Measurements from ENCODE around the gene SF3A2.

Gene SF3A2

DNA sequence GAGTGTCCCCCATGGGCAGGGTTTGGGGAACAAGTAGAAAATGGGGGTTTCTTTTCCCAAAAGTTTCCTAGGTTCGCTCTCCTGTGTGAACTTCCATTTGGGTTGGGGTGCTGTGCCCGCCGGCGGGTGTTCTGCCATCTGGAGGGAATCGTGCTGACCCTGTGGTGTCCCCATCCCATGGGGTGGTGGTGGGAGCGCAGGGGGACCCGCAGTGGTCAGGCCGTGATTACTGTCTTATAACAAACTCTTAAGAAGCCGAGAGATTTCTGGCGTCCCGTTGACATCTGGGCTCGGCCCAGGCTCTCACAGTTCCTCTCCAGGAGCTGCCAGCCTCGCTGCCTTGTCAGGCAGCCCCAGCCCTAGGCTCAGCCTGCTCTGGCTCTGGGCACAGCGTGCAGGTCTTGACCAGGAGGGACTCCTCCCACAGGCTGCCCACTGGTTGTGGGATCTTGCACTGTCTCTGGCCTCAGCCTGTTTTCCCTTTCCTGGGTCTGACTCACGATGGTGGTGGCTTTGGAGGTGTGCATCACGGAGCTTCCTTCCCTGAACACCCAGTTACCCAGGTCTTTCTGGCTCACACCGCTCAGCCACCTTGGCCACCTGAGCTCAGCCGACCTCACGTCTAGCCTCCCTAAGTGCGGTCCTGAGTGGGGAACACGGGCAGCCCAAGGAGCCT, 35.0 kb upstream of the SF3A2 start:
- TF ChIP-seq, protein P1, sequence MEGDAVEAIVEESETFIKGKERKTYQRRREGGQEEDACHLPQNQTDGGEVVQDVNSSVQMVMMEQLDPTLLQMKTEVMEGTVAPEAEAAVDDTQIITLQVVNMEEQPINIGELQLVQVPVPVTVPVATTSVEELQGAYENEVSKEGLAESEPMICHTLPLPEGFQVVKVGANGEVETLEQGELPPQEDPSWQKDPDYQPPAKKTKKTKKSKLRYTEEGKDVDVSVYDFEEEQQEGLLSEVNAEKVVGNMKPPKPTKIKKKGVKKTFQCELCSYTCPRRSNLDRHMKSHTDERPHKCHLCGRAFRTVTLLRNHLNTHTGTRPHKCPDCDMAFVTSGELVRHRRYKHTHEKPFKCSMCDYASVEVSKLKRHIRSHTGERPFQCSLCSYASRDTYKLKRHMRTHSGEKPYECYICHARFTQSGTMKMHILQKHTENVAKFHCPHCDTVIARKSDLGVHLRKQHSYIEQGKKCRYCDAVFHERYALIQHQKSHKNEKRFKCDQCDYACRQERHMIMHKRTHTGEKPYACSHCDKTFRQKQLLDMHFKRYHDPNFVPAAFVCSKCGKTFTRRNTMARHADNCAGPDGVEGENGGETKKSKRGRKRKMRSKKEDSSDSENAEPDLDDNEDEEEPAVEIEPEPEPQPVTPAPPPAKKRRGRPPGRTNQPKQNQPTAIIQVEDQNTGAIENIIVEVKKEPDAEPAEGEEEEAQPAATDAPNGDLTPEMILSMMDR (IDR thresholded peaks at IDR 0.05; ENCODE audit: low read length) = no peak
- no peak for TF ChIP-seq EZH2 (IDR thresholded peaks at IDR 0.05; ENCODE audit: borderline replicate concordance, low read length)
- no peaks in the 10 kb centered on the region for H3K9me3 ChIP-seq (ENCODE audit: low read length)
- H3K4me2 ChIP-seq (ENCODE audit: low read length) = no peak overlapping the region
- no peaks in the 10 kb centered on the region for H3K36me3 ChIP-seq (ENCODE audit: insufficient read depth, low read length)
- no peaks in the 10 kb centered on the region for H3K79me2 ChIP-seq (ENCODE audit: insufficient read depth, low read length)
- H3K9me2 ChIP-seq (ENCODE audit: low read depth, low read length) = no peaks in the 10 kb centered on the region
- no peak overlapping the region for H3K9ac ChIP-seq (ENCODE audit: low read length)
- H3K4me3 ChIP-seq (ENCODE audit: low read depth, low read length, poor library complexity, severe bottlenecking) = no peak overlapping the region
- H3K27me3 ChIP-seq (ENCODE audit: insufficient read depth, low read length) = no peaks in the 10 kb centered on the region
- no peaks in the 10 kb centered on the region for H4K20me1 ChIP-seq (ENCODE audit: insufficient read depth, low read length)
- no peak overlapping the region for H3K27ac ChIP-seq (ENCODE audit: low read depth, low read length, poor library complexity, severe bottlenecking)
- no peaks in the 10 kb centered on the region for H3K4me1 ChIP-seq (ENCODE audit: insufficient read depth, low read length, severe bottlenecking)
- H3F3A ChIP-seq (ENCODE audit: insufficient read depth, low read length) = no peaks in the 10 kb centered on the region
- no peak overlapping the region for H2AFZ ChIP-seq (ENCODE audit: low read length)

DNA sequence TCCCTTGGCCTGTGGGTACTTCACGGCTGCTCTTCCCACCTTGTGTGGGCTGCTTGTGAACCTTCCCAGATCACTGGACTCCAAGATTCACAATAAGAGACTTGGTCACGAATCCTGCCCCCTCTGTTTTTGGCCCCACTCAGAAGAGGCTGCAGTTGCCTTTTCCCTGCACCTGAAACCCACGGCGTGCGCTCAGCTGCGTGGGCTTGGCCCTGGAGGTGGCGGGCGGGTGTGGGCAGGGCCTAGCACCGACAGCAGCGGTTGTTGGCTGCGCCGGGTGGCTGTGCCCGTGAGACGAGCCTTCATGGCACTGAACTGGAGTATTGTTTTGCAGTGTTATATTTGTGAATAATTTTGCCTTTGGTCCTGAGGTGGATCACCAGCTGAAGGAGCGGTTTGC, 34.3 kb upstream of the SF3A2 start:
- no peak for TF ChIP-seq EZH2 (IDR thresholded peaks at IDR 0.05; ENCODE audit: borderline replicate concordance, low read length)
- TF ChIP-seq, protein P1 (IDR thresholded peaks at IDR 0.05; ENCODE audit: low read length) = no peak
- Histone ChIP-seq H2AFZ (ENCODE audit: low read length) (no peak overlapping the region), H3K9me3 (ENCODE audit: low read length) (no peaks in the 10 kb centered on the region), H3K27ac (ENCODE audit: low read depth, low read length, poor library complexity, severe bottlenecking) (no peak overlapping the region), H3K9me2 (ENCODE audit: low read depth, low read length) (no peaks in the 10 kb centered on the region), H4K20me1 (ENCODE audit: insufficient read depth, low read length) (no peaks in the 10 kb centered on the region), H3K79me2 (ENCODE audit: insufficient read depth, low read length) (no peaks in the 10 kb centered on the region), H3K4me1 (ENCODE audit: insufficient read depth, low read length, severe bottlenecking) (no peaks in the 10 kb centered on the region), H3K4me3 (ENCODE audit: low read depth, low read length, poor library complexity, severe bottlenecking) (no peak overlapping the region), H3K4me2 (ENCODE audit: low read length) (no peak overlapping the region), H3K36me3 (ENCODE audit: insufficient read depth, low read length) (no peaks in the 10 kb centered on the region), H3K9ac (ENCODE audit: low read length) (no peak overlapping the region), H3F3A (ENCODE audit: insufficient read depth, low read length) (no peaks in the 10 kb centered on the region), H3K27me3 (ENCODE audit: insufficient read depth, low read length) (no peaks in the 10 kb centered on the region)

DNA sequence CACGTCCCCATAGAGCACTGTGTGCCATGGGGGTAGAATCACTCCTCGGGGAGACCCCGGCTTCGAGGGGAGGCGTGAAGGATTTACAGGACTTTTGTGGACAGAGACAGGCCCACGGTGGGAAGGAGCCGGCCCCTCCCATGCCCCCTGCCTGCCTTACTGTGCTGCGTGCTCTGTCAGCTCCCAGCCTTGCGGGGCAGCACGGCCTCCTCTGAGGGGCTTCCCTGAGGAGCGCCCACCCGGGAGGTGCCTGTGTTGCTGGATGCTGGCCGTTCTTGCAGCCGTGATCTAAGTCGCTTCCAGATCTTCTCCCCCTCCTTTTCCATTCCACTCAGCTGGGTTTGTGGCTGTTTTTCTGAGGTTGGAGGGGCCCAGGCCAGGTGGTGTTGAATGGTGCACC, 29.6 kb upstream of the SF3A2 start:
- Histone ChIP-seq H3K36me3 (ENCODE audit: insufficient read depth, low read length) (peaks cover 14% of the 10 kb centered on the region), H3K9me2 (ENCODE audit: low read depth, low read length) (no peaks in the 10 kb centered on the region), H3K4me3 (ENCODE audit: low read depth, low read length, poor library complexity, severe bottlenecking) (no peak overlapping the region), H3K9ac (ENCODE audit: low read length) (no peak overlapping the region), H3K79me2 (ENCODE audit: insufficient read depth, low read length) (no peaks in the 10 kb centered on the region), H3K27ac (ENCODE audit: low read depth, low read length, poor library complexity, severe bottlenecking) (no peak overlapping the region), H3K4me2 (ENCODE audit: low read length) (no peak overlapping the region), H3K9me3 (ENCODE audit: low read length) (no peaks in the 10 kb centered on the region), H4K20me1 (ENCODE audit: insufficient read depth, low read length) (no peaks in the 10 kb centered on the region), H3K4me1 (ENCODE audit: insufficient read depth, low read length, severe bottlenecking) (peaks cover 3% of the 10 kb centered on the region), H2AFZ (ENCODE audit: low read length) (no peak overlapping the region), H3K27me3 (ENCODE audit: insufficient read depth, low read length) (no peaks in the 10 kb centered on the region), H3F3A (ENCODE audit: insufficient read depth, low read length) (no peaks in the 10 kb centered on the region)
- TF ChIP-seq, protein P1 (IDR thresholded peaks at IDR 0.05; ENCODE audit: low read length) = no peak
- no peak for TF ChIP-seq EZH2 (IDR thresholded peaks at IDR 0.05; ENCODE audit: borderline replicate concordance, low read length)
